Mesothelial cell of epicardium (in vitro differentiated cells): ENCODE data around the gene TMEM30A. TPM values are rescaled to one million over a fixed set of nuclear protein-coding genes. Genes with fewer than 3 reads are reported as not detected.

Source experiments
- DNase-seq, 2 experiments: peaks; one replicate each; pipeline ENCODE4 v3.0.0; 2021; ENCODE audit warnings: low spot score in 2 of 2; ENCODE audit not compliant: unreplicated experiment in 2 of 2
- H3K27ac Mint-ChIP-seq: 2 replicates; pipeline ENCODE4 v1.8.0; 2021; ENCODE audit warnings: mixed read lengths
- H3K27me3 Mint-ChIP-seq: 2 replicates; pipeline ENCODE4 v1.8.0; 2021; ENCODE audit warnings: low read depth, mixed read lengths
- H3K36me3 Mint-ChIP-seq: 2 replicates; pipeline ENCODE4 v1.8.0; 2021; ENCODE audit warnings: mixed read lengths
- H3K4me1 Mint-ChIP-seq: 2 replicates; pipeline ENCODE4 v1.8.0; 2021; ENCODE audit warnings: mixed read lengths
- H3K4me3 Mint-ChIP-seq: 2 replicates; pipeline ENCODE4 v1.8.0; 2021; ENCODE audit warnings: mild to moderate bottlenecking, moderate library complexity, mixed read lengths
- H3K9me3 Mint-ChIP-seq: 2 replicates; pipeline ENCODE4 v1.8.0; 2021; ENCODE audit warnings: mixed read lengths
- total RNA-seq: library from RNA; stranded (reverse); gene quantifications from 3 replicates; pipeline ENCODE4 v1.2.1, GENCODE V29; 2021
- TF ChIP-seq, protein P1 (sequence below): fragments of 200-600 bp; sonication (generic); IDR thresholded peaks from one replicate; pipeline ENCODE4 v1.5.0; 2021; ENCODE audit warnings: antibody characterized with exemption; ENCODE audit not compliant: unreplicated experiment

The TMEM30A gene
- total RNA-seq, 1 donor from 2014 or later: 87.6 TPM

- no peaks in the 10 kb centered on the region for H3K36me3 Mint-ChIP-seq
- H3K4me1 Mint-ChIP-seq: peaks cover 54% of the 10 kb centered on the region
- no peaks in the 10 kb centered on the region for H3K9me3 Mint-ChIP-seq
- DNase-seq: no peak
- peaks cover 59% of the 10 kb centered on the region for H3K27me3 Mint-ChIP-seq
- H3K4me3 Mint-ChIP-seq: no peak overlapping the region
- TF ChIP-seq, protein P1, sequence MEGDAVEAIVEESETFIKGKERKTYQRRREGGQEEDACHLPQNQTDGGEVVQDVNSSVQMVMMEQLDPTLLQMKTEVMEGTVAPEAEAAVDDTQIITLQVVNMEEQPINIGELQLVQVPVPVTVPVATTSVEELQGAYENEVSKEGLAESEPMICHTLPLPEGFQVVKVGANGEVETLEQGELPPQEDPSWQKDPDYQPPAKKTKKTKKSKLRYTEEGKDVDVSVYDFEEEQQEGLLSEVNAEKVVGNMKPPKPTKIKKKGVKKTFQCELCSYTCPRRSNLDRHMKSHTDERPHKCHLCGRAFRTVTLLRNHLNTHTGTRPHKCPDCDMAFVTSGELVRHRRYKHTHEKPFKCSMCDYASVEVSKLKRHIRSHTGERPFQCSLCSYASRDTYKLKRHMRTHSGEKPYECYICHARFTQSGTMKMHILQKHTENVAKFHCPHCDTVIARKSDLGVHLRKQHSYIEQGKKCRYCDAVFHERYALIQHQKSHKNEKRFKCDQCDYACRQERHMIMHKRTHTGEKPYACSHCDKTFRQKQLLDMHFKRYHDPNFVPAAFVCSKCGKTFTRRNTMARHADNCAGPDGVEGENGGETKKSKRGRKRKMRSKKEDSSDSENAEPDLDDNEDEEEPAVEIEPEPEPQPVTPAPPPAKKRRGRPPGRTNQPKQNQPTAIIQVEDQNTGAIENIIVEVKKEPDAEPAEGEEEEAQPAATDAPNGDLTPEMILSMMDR: no peak
- H3K27ac Mint-ChIP-seq: no peak overlapping the region
Measured at GRCh38 chr6:75209184-75209723, 75.3 kb downstream of the TMEM30A start.

DNA sequence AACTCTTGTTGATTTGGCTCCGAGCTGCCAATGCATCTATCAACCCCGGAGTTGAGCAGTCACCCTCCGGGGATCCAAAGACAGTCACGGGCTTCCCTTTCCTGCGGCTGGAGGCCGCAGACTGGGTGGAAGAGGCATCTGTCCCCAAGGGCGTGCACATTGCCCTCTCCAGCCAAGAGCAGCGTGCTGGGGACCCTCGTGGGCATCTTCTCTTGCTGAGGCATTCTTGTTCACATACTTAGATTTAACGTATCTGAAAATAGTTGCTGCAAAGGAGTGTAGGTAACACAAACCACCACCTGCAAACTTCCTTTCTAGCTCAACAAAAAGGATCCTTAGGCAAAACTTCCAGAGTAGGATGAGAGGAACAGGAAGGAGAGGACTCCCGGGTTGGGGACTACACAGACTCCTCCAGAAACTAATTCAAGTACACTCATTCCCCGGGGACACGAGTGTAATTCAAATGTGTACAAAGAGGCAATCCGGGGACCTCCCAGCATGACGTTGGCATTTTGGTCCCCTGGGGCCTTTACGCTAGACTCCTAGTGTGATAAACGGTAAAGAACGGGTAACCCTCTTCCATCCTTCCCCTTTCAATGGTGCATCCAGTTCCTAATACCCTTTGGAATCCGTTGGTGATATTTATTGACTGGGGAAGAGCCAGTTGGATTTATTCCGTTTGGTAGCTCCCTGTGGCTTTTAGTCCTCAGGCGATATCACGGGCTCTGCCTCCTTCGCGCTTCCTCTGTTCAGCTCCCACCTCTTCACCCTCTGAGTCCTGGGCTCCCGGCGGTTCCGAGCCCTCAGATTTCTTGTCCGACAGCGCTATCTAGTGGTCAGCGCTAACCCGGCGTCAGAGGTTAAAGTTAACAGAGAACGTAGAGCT lies 76.1 kb downstream of the TMEM30A start:
- Mint-ChIP-seq H3K27ac (no peak overlapping the region), H3K9me3 (no peaks in the 10 kb centered on the region), H3K4me3 (peak overlapping the region; percentile 76), H3K27me3 (peaks cover 64% of the 10 kb centered on the region), H3K4me1 (peaks cover 60% of the 10 kb centered on the region), H3K36me3 (no peaks in the 10 kb centered on the region)
- peak; percentile 69 to 90 for DNase-seq
- TF ChIP-seq, protein P1: peak; percentile 80

- Mint-ChIP-seq H3K4me3 (peak overlapping the region; percentile 76), H3K9me3 (no peaks in the 10 kb centered on the region), H3K4me1 (peaks cover 70% of the 10 kb centered on the region), H3K27me3 (peaks cover 77% of the 10 kb centered on the region), H3K36me3 (no peaks in the 10 kb centered on the region), H3K27ac (peak overlapping the region; percentile 54)
- DNase-seq: no peak
- TF ChIP-seq, protein P1: no peak
Measured at GRCh38 chr6:75206576-75207342, 77.8 kb downstream of the TMEM30A start.

- H3K4me1 Mint-ChIP-seq: peaks cover 64% of the 10 kb centered on the region
- no peaks in the 10 kb centered on the region for H3K9me3 Mint-ChIP-seq
- DNase-seq: peak in 1 of 2 experiments; percentile 75
- H3K36me3 Mint-ChIP-seq: no peaks in the 10 kb centered on the region
- H3K27ac Mint-ChIP-seq: peak within 1 kb of the TSS; percentile 54
- TF ChIP-seq, protein P1: peak; percentile 16
- peak within 1 kb of the TSS; percentile 76 for H3K4me3 Mint-ChIP-seq
- H3K27me3 Mint-ChIP-seq: peaks cover 84% of the 10 kb centered on the region
Measured at GRCh38 chr6:75205776-75206575, 78.6 kb downstream of the TMEM30A start, which contains the start of gene COL12A1. TSS of gene COL12A1 (minus strand) at chr6:75206053. CDS start at chr6:75202792, 3,261 bp downstream.
